Body of pancreas (tissue), 4 donors: ENCODE results near the gene ROBO1.

Source experiments
- POLR2A ChIP-seq, 3 donors: fragments of 450-650 bp; IDR thresholded peaks; one replicate each; pipeline ENCODE4 v1.6.1; 2016; ENCODE audit warnings: antibody characterized with exemption in 3 of 3, mild to moderate bottlenecking in 2 of 3
- TF ChIP-seq, protein P1 (sequence below), 7 experiments: fragments of 450-650 bp in 4 of 7; fragments of 200-600 bp in 3 of 7; sonication (generic) in 3 of 7; IDR thresholded peaks; one replicate each; pipeline ENCODE4 v1.5.1; 2016 to 2019; ENCODE audit warnings: antibody characterized with exemption in 7 of 7

DNA sequence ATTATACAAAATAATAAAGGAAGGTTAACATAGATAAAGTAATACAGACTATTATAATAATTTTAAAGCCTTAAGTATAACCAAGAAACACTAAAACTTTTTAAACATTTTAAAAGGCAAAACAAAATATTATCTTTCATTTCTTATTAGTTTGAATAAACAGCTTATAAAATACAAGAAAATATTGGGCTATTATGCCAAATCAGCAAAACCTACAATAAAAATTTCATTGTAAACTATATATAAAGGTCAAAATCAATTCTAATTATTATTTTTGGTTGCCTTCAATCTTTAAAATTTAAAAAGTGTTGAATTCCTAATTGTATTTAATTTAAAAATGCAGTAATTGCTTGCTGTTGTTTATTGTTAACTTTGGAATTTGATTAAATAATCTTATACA, 430.0 kb downstream of the ROBO1 start:
- TF ChIP-seq, protein P1, sequence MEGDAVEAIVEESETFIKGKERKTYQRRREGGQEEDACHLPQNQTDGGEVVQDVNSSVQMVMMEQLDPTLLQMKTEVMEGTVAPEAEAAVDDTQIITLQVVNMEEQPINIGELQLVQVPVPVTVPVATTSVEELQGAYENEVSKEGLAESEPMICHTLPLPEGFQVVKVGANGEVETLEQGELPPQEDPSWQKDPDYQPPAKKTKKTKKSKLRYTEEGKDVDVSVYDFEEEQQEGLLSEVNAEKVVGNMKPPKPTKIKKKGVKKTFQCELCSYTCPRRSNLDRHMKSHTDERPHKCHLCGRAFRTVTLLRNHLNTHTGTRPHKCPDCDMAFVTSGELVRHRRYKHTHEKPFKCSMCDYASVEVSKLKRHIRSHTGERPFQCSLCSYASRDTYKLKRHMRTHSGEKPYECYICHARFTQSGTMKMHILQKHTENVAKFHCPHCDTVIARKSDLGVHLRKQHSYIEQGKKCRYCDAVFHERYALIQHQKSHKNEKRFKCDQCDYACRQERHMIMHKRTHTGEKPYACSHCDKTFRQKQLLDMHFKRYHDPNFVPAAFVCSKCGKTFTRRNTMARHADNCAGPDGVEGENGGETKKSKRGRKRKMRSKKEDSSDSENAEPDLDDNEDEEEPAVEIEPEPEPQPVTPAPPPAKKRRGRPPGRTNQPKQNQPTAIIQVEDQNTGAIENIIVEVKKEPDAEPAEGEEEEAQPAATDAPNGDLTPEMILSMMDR (IDR thresholded peaks at IDR 0.05) = no peak
- no peak for TF ChIP-seq POLR2A (IDR thresholded peaks at IDR 0.05)
